Renal cortical epithelial cell (primary cell): ENCODE measurements around the gene TPST1. TPM values are rescaled to one million over a fixed set of nuclear protein-coding genes. Genes with fewer than 3 reads are reported as not detected.
"Not testable (repeated sequence)": the region's sequence is repeated elsewhere in the genome, so short reads cannot be mapped to it uniquely, and the experiment has no call there.

ENCODE experiments used
- DNase-seq: peaks from one replicate; pipeline ENCODE4 v3.0.0-alpha.2; 2011; ENCODE audit warnings: low read depth
- total RNA-seq: library from RNA; depleted of rRNA; stranded (reverse); fragments of >200 nt; gene quantifications from 2 replicates; pipeline ENCODE4 v1.2.3, GENCODE V29; 2014

The TPST1 gene
- total RNA-seq, 1 donor from 2014 or later = 82.1 TPM

GRCh38 chr7:66188645-66189044, 16.5 kb upstream of the TPST1 start:
- DNase-seq = no peak

DNA sequence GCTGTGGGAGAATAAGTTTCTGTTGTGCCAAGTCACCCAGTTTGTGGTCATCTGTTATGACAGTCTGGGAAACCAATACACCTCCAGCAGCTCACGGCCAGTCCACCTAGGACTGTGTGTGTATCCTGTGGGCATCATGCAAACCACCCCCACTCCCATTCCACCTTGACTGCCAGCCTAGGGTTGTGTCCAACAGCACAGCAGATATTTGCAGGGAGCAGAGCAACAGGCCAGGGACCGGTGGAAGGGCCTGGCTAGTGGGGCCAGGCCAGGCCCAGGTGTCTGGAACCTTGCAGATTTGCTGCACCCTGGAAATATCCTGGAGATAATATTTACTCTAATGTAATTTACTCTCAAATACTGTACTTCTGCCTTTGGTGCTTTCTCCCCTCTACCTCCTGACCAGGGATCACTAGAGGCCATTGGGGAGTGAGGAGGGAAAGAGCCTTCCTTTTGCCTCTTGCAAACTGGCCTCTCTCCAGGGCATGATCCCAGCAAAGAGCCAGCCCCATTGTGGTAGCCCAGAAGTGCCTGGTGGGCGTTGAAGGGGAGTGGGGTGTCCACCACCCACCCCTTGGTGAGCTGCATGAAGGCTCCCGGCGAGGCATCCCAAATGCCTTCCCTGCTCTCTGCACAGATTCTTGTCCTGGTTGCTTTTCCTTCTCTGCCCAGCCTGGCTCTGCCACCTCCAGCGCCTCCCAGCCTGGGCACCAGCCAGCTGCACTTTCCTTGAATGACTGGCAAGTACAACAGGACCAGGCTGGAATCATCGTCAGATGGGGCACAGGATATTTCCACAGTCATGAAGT, 15.2 kb upstream of the TPST1 start:
- DNase-seq = no peak

DNA sequence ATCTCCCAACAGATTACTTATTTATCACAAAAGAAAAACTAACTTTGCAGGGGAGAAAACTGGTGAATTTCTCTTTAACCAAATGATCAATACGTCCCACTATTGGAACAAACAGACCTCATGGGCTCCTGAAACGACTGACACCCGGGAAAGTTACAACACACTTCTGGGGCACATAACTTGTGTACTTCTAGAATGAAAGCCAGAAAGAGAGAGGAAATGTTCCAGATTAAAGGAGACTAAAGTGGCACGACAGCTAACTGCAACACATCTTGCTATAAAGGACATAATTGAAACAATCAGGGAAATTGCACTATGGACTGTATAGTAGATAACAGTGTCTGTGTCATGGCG, 14.7 kb upstream of the TPST1 start:
- DNase-seq = no peak

DNA sequence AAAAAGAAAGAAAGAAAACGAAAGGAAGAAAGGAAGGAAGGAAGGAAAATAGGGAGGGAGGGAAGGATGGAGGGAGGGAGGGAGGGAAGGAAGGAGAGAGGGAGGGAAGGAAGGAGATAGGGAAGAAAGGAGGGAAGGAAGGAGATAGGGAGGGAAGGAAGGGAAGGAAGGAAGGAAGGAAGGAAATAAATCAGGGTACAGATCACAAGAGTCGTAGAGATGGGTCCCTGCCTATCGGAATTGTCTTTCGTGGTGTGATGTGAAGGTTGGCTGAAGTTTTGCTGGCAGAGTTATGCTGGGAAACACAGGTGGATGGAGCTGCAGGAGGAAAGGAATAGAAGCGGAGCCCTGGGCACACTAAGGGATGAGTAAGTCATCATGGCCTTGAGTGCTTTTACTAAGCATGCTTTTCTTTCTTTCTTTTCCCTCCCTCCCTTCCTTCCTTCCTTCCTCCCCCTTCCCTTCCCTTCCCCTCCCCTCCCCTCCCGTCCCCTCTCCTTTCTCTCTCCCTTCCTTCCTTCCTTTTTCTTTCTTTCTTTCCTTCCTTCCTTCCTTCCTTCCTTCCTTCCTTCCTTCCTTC, 11.9 kb upstream of the TPST1 start:
- DNase-seq = no peak

GRCh38 chr7:66198469-66198868, 6.7 kb upstream of the TPST1 start:
- DNase-seq = no peak

- DNase-seq = no peak
Observed at GRCh38 chr7:66198956-66199355, 6.2 kb upstream of the TPST1 start.

- DNase-seq = no peak
Observed at GRCh38 chr7:66202441-66202840, 2.7 kb upstream of the TPST1 start.

DNA sequence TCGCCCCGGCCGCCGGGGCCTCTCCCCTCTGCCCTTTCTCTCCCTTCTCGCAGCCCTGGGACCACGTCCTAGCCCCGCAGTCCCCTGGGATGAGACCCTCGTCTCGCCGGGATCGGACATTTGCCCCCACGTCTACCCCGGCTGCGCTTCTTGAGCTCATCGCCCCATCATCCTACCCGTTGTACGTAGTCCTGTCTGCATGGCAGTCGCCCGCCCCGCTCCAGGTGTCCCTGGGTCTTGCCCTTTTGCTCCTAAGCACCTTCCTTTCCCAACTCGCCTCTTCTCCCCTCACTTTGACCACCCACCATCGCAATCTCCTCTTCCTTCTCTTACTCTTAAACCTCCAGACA, 582 bp downstream of the TPST1 start:
- no peak for DNase-seq

- DNase-seq = peak; percentile 43
Observed at GRCh38 chr7:66206119-66206933, 1.2 kb downstream of the TPST1 start.

DNA sequence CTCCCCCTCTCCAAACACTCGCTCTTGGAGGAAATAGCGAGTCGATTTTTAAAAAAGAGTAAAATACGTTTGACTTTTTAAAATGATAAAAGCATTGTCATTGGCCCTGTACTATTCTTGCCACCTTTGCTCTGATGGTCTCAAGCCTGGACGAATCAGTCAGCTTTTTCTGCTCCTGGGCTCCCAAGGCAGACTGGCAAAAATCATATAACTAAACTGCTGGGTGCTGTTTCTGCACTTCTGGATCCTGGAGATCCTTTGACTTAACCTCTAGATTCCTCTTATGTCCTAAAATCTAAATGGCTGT, 1.8 kb downstream of the TPST1 start:
- DNase-seq = no peak

DNA sequence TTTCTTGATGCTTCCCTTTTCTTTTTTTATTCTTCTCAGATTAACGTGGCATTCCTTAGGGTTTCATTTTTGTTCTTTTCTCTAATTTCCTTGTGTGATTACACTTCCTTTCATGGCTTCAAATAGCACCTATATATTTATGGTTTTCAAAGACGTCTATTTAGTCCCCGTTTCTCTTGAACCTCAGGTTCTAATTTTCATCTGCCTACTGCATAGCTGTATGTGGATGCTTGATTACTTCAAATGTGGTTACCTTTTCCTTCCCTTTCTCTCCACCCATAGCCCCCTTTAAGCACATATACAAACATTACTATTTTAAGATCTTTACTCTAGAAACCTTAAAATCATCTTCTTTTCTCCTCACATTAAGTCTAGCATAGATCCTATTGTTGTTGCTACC, 2.4 kb downstream of the TPST1 start:
- no peak for DNase-seq

DNA sequence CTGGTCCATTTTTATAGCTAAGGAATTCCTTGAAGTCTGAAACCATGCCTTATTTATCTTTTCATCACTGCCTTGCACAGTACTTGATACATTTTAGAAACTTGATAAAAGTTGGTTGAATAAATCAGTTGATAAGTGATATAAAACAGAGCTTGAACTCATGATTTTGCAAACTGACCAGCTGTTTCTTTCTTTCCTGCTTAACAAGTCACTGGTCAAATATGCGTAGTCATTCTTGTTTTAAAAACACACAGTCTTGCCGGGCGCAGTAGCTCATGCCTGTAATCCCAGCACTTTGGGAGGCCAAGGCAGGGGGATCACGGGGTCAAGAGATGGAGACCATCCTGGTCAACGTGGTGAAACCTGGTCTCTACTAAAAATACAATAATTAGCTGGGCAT, 6.3 kb downstream of the TPST1 start:
- no peak for DNase-seq

GRCh38 chr7:66213637-66214036, 8.5 kb downstream of the TPST1 start:
- DNase-seq = peak; percentile 26

DNA sequence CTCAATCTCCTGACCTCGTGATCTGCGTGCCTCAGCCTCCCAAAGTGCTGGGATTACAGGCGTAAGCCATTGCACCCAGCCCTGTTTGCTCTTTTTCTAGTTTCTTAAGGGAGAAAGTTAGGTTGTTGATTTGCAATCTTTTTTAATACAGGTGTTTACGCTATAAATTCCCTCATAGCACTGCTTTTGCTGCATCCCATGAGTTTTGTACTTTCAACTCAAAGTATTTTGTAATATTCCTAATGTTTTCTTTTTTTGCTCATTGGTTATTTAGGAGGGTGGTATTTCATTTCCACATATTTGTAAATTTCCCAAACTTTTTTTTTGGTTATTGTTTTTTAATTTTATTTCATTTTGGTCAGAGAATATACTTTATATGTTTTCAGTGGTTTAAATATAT, 11.6 kb downstream of the TPST1 start:
- DNase-seq = no peak

DNA sequence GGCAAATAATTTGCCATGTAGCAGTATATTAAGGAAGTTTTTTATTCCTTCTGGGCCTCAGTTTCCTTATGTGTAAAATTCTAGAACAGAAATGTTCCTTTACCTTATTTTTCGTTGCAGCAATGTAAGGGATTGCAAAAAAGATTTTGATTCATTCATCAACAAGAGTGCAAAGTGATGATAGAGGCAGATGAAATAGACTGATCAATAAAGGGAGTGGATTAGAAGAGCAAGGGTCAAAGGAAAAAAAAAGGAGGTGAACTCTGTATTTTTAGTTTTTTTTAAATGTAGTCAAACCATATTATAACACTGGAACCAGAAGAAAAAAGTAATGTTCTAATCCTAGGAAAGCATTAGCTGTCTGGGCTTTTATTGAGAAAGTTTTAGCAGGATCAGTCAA, 14.7 kb downstream of the TPST1 start:
- DNase-seq = no peak

DNA sequence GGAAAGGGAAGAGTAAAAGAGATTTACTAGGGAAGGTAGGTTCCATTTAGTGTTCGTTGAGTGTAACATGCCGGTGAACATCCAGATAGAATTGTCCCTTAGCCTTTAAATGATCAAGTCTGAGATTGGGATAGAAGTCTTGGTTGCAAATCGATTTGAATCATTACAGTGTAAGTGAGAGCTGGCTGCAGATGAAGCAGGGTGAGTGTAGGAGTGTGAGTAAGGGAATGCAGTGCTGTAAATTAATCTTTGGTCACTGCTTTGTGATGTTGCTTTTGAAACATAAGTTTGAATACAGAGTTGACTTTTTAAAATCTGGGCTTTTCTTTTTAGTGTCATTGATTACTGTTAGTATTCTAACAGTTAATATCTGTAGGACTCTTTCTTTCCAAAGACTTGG, 16.3 kb downstream of the TPST1 start:
- no peak for DNase-seq

DNA sequence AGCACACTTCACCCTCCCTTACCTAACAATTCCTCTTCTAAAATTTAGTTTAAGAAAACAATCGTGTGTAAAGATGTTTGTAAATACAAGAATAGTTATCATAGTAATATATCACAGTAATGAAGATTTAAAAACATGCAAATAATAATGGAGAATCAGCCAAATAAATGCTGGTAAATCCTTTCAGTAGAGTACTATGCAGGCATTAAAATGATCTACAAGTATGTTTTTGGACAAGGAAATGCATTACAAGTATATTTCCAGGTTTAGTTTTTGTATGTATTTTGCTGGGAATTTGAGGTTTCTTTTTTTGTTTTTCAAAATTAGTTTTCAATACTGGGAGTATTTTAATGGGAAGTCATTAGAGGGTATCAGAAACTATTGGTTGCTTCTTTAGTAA, 22.7 kb downstream of the TPST1 start:
- DNase-seq = no peak

GRCh38 chr7:66231326-66232216, 26.4 kb downstream of the TPST1 start:
- not testable (repeated sequence) for DNase-seq

DNA sequence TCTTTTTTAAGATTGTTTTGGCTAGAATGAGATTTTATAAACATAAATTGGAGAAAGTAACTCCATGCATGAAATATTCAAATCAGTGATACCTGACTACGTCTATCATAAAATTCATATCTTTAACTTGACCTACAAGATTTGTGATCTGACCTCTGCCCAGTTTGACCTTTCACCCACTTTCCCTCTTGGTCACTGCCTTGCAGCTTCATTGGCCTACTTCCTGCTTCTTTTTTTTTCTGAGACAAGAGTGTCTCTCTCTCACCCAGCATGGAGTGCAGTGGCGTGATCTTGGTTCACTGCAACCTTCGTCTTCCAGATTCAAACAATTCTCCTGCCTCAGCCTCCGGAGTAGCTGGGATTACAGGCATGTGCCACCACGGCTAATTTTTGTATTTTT, 28.5 kb downstream of the TPST1 start:
- no peak for DNase-seq

GRCh38 chr7:66236713-66237303, 31.7 kb downstream of the TPST1 start:
- no peak for DNase-seq

- DNase-seq = peak; percentile 78
Observed at GRCh38 chr7:66237906-66238772, 33.0 kb downstream of the TPST1 start.
